OCI-LY3 (cell line): Measurements from ENCODE around the gene SATB2.

ENCODE experiments used
- EZH2phosphoT487 ChIP-seq: fragments of 200-600 bp; shearing (Covaris generic); IDR thresholded peaks from 2 replicates; pipeline ENCODE4 v1.6.1; 2018; ENCODE audit warnings: antibody characterized with exemption, mixed run types, low read depth
- TF ChIP-seq, protein P1 (sequence below): fragments of 200-600, 300-600 bp; sonication (generic); IDR thresholded peaks from 2 replicates; pipeline ENCODE4 v1.5.1; 2014; ENCODE audit warnings: antibody characterized with exemption, low read length, low read depth

DNA sequence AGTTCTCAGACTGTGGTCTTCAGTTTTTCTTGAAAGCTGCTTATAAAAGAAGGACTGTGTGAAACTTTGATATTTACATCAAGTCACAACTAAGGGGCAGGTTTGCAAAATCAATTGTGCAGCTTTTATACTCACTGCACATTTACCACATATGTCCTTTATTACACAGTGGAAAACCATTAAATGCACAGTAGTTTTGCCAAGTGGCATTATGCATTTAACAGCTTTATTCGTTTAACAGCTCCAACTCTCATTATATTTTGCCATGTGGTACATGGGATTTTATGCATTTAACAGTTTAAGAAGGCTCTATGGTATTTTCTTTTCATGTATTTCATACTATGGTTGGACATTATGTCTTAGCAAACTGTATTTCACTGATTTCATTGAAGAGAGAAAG is 135.6 kb downstream of the SATB2 start:
- TF ChIP-seq, protein P1, sequence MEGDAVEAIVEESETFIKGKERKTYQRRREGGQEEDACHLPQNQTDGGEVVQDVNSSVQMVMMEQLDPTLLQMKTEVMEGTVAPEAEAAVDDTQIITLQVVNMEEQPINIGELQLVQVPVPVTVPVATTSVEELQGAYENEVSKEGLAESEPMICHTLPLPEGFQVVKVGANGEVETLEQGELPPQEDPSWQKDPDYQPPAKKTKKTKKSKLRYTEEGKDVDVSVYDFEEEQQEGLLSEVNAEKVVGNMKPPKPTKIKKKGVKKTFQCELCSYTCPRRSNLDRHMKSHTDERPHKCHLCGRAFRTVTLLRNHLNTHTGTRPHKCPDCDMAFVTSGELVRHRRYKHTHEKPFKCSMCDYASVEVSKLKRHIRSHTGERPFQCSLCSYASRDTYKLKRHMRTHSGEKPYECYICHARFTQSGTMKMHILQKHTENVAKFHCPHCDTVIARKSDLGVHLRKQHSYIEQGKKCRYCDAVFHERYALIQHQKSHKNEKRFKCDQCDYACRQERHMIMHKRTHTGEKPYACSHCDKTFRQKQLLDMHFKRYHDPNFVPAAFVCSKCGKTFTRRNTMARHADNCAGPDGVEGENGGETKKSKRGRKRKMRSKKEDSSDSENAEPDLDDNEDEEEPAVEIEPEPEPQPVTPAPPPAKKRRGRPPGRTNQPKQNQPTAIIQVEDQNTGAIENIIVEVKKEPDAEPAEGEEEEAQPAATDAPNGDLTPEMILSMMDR = no peak
- TF ChIP-seq EZH2phosphoT487 = no peak
